Bronchial epithelial cell (primary cell): Measurements from ENCODE around the gene PREP. TPM values are rescaled to one million over a fixed set of nuclear protein-coding genes. Genes with fewer than 3 reads are reported as not detected.

Source experiments
- DNase-seq: peaks from one replicate; pipeline ENCODE4 v3.0.0-alpha.2; 2010; ENCODE audit warnings: low read depth
- FAIRE-seq: peaks from 2 replicates; lab custom pipeline; 2011; peaks lifted over from hg19 to GRCh38; lab: Jason Lieb, UNC
- H3K27me3 ChIP-seq: 2 replicates; pipeline ENCODE4 v1.5.1; 2011; ENCODE audit warnings: low read length; ENCODE audit not compliant: control insufficient read depth, insufficient read depth
- H3K36me3 ChIP-seq: 2 replicates; pipeline ENCODE4 v1.5.1; 2011; ENCODE audit warnings: low read length; ENCODE audit not compliant: control insufficient read depth, insufficient read depth
- H3K4me3 ChIP-seq: 2 replicates; pipeline ENCODE4 v1.5.1; 2011; ENCODE audit warnings: mild to moderate bottlenecking, low read depth, low read length, control low read depth
- CTCF ChIP-seq: IDR thresholded peaks from 2 replicates; pipeline ENCODE4 v1.5.1; 2011; ENCODE audit warnings: mild to moderate bottlenecking, moderate library complexity, low read length, control low read depth, inconsistent platforms; ENCODE audit not compliant: insufficient read depth, severe bottlenecking
- total RNA-seq: library from RNA; depleted of rRNA; stranded (reverse); fragments of >200 nt; gene quantifications from 2 replicates; pipeline ENCODE4 v1.2.1, GENCODE V29; 2014

The PREP gene
- total RNA-seq, 1 donor from 2014 or later = 30.5 TPM

GRCh38 chr6:105391705-105392104 lies 11.2 kb downstream of the PREP start:
- FAIRE-seq (no peak), DNase-seq (no peak)
- Histone ChIP-seq H3K4me3 (no peak overlapping the region), H3K27me3 (no peaks in the 10 kb centered on the region), H3K36me3 (peaks cover 4% of the 10 kb centered on the region)
- TF ChIP-seq CTCF = no peak

- H3K36me3 ChIP-seq = peaks cover 1% of the 10 kb centered on the region
- TF ChIP-seq CTCF = no peak
- DNase-seq = no peak
- no peak for FAIRE-seq
- H3K4me3 ChIP-seq = no peak overlapping the region
- no peaks in the 10 kb centered on the region for H3K27me3 ChIP-seq
Measured at GRCh38 chr6:105389543-105389942, 13.3 kb downstream of the PREP start.

- no peaks in the 10 kb centered on the region for H3K27me3 ChIP-seq
- H3K4me3 ChIP-seq = no peak overlapping the region
- peaks cover 1% of the 10 kb centered on the region for H3K36me3 ChIP-seq
- FAIRE-seq (no peak), DNase-seq (peak; percentile 87)
- TF ChIP-seq CTCF = no peak
Measured at GRCh38 chr6:105388392-105388791, 14.5 kb downstream of the PREP start.

- peak; percentile 73 for FAIRE-seq
- DNase-seq = peak; percentile 85
- Histone ChIP-seq H3K4me3 (no peak overlapping the region), H3K27me3 (no peaks in the 10 kb centered on the region), H3K36me3 (peaks cover 2% of the 10 kb centered on the region)
- no peak for TF ChIP-seq CTCF
Measured at GRCh38 chr6:105384004-105384403, 18.9 kb downstream of the PREP start.

GRCh38 chr6:105382958-105383357 lies 19.9 kb downstream of the PREP start:
- H3K4me3 ChIP-seq = no peak overlapping the region
- DNase-seq = no peak
- peaks cover 2% of the 10 kb centered on the region for H3K36me3 ChIP-seq
- no peak for TF ChIP-seq CTCF
- FAIRE-seq = no peak
- no peaks in the 10 kb centered on the region for H3K27me3 ChIP-seq

GRCh38 chr6:105382496-105382895 lies 20.4 kb downstream of the PREP start:
- no peak for FAIRE-seq
- Histone ChIP-seq H3K36me3 (peaks cover 2% of the 10 kb centered on the region), H3K4me3 (no peak overlapping the region), H3K27me3 (no peaks in the 10 kb centered on the region)
- DNase-seq = no peak
- no peak for TF ChIP-seq CTCF
